Brain microvascular endothelial cell (primary cell): ENCODE data around the gene RBBP8NL.

ENCODE experiments used
- DNase-seq: peaks from one replicate; pipeline ENCODE4 v3.0.0-alpha.2; 2020
- H3K27ac ChIP-seq: fragments of 250-450 bp; sonication (Bioruptor Pico); 2 replicates; pipeline ENCODE4 v1.5.1; 2020; ENCODE audit warnings: mild to moderate bottlenecking, moderate library complexity
- H3K27me3 ChIP-seq: fragments of 250-450 bp; sonication (Bioruptor Pico); replicated peaks from 2 replicates; pipeline ENCODE4 v1.5.1; 2020; ENCODE audit warnings: mild to moderate bottlenecking
- H3K36me3 ChIP-seq: fragments of 250-450 bp; sonication (Bioruptor Pico); replicated peaks from 2 replicates; pipeline ENCODE4 v1.5.1; 2020; ENCODE audit warnings: mild to moderate bottlenecking
- H3K4me3 ChIP-seq: 2 replicates; pipeline ENCODE4 v1.5.1; 2011; ENCODE audit warnings: low read depth, mild to moderate bottlenecking, control low read depth, low read length, moderate library complexity
- in situ Hi-C: cut with HindIII; loops from 2 replicates; pipeline ENCODE4 v1.10.0; 2017; ENCODE audit warnings: low sequenced_read_pairs, low pct_ligation_motif_present
- TF ChIP-seq, protein P1 (sequence below): IDR thresholded peaks from 2 replicates; pipeline ENCODE4 v1.5.1; 2011; ENCODE audit warnings: low read depth, mild to moderate bottlenecking, moderate library complexity, low read length, control low read depth, inconsistent platforms; ENCODE audit errors: missing control alignments

The RBBP8NL gene

DNA sequence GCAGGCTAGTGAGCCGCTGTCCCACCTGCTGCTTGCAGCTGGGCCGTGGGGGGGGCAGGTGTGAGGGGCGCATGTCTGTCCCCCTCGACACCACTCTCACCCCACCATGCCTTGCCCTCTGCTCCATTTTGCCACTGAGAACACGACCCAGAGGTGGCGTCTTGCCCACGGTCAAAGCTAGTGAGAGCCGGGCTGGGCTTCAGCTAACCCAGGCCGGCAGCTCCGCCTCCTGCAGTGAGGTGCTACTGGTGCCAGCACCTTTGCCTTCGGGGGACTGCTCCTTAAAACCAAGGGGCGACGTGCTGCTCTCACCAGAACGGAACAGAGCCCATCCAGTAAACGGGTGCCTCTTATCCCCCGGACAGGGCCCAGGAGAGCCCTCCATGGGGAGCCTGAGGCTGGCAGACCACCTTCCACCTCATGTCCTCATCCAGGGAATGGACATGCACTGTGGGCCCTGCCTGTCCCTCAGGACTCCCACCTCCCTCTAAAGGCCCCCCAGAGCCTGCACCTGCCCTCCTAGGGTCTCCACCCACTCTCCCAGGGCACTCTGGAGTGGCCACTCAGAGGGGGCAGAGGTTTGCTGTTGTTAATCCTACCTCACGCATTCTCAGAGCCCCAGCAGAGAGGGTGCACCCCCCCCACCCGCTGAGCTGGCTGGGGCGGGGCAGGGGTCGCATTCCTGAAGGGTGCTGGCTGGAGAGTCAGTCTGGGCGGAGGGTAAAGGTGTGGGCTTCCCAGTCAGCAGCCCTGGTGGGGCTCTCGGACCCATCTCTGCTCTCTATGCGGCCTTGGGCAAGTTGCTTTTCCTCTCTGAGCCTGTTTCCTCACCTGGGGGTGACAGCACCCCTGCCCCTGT is 2.9 kb downstream of the RBBP8NL start:
- no peak for DNase-seq
- in situ Hi-C loops = loop anchor here (25.0 kb wide), 1 partner anchor 113 kb away; no protein-coding TSS in a partner anchor
- H3K4me3 ChIP-seq = no peak overlapping the region
- H3K27me3 ChIP-seq = peaks cover 2% of the 10 kb centered on the region
- H3K27ac ChIP-seq = no peak overlapping the region
- TF ChIP-seq, protein P1, sequence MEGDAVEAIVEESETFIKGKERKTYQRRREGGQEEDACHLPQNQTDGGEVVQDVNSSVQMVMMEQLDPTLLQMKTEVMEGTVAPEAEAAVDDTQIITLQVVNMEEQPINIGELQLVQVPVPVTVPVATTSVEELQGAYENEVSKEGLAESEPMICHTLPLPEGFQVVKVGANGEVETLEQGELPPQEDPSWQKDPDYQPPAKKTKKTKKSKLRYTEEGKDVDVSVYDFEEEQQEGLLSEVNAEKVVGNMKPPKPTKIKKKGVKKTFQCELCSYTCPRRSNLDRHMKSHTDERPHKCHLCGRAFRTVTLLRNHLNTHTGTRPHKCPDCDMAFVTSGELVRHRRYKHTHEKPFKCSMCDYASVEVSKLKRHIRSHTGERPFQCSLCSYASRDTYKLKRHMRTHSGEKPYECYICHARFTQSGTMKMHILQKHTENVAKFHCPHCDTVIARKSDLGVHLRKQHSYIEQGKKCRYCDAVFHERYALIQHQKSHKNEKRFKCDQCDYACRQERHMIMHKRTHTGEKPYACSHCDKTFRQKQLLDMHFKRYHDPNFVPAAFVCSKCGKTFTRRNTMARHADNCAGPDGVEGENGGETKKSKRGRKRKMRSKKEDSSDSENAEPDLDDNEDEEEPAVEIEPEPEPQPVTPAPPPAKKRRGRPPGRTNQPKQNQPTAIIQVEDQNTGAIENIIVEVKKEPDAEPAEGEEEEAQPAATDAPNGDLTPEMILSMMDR = no peak
- no peaks in the 10 kb centered on the region for H3K36me3 ChIP-seq

DNA sequence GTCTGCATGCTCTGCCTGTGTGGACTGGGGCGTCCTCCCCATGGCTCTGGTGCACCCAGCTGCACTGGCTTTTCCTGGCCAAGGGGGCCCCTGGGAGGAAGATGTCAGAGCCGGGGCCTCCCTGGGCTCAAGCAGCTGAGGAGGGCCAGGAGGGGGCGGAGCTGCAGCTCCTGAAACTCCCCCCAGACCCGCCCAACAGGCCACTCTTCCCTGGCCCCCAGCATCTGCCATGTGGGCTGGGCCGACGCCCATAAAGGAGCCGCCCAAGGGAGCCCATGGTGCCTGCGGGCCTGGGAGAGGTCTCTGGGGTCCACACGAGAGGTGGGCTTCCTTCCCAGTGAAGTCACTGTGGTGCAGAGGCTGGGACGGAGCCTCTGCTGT is 4.0 kb downstream of the RBBP8NL start:
- H3K4me3 ChIP-seq = no peak overlapping the region
- peaks cover 2% of the 10 kb centered on the region for H3K27me3 ChIP-seq
- H3K36me3 ChIP-seq = no peaks in the 10 kb centered on the region
- DNase-seq = no peak
- in situ Hi-C loops = no loop called here
- TF ChIP-seq, protein P1 = no peak
- H3K27ac ChIP-seq = no peak overlapping the region

DNA sequence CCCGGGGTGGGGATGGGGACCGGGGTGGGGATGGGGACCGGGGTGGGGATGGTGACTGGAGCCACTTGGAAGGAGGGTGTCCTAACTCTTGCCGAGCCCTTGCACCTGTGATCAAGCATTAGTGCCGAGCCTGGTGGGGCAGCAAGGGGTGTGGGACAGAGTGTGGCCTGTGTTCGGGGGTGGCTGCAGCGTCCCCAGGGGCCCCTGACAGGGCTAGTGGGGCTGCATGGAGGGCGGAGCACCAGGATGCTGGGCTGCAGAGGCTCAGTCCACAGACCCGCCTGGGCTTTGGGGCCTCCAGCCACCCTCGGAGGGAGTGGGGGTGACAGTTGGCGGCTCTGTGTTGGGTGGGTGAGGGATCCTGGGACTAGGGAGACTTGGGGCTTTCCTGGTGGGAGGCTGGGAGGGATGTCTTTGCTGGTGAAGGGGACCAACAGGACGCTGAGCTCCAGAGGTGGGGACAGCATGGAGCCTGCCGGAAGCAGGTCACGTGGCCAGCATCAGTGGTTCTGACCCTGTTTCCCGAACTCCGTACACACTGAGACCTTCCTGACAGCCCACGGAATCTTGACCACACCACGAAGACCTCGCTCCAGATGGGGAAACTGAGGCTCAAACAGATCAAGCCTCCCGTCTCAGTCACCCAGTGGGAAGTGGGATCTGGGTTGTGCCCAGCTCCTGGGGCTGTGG is 4.6 kb downstream of the RBBP8NL start:
- Histone ChIP-seq H3K36me3 (no peaks in the 10 kb centered on the region), H3K4me3 (no peak overlapping the region), H3K27ac (no peak overlapping the region), H3K27me3 (peaks cover 2% of the 10 kb centered on the region)
- TF ChIP-seq, protein P1 = no peak
- DNase-seq = no peak
- in situ Hi-C loops = no loop called here

DNA sequence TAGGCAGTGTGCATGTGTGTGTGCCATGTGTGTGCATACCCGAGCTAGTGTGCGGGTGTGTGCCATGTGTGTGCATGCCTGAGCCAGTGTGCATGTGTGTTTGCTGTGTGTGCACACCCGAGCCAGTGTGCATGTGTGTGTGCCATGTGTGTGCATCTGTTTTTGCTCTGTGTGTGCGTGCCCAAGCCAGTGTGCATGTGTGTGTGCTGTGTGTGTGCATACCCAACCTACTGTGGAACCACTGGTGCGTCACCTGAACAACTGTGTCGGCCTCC is 5.7 kb downstream of the RBBP8NL start:
- Histone ChIP-seq H3K27me3 (peaks cover 2% of the 10 kb centered on the region), H3K27ac (no peak overlapping the region), H3K4me3 (no peak overlapping the region), H3K36me3 (no peaks in the 10 kb centered on the region)
- TF ChIP-seq, protein P1 = no peak
- in situ Hi-C loops = no loop called here
- DNase-seq = no peak

DNA sequence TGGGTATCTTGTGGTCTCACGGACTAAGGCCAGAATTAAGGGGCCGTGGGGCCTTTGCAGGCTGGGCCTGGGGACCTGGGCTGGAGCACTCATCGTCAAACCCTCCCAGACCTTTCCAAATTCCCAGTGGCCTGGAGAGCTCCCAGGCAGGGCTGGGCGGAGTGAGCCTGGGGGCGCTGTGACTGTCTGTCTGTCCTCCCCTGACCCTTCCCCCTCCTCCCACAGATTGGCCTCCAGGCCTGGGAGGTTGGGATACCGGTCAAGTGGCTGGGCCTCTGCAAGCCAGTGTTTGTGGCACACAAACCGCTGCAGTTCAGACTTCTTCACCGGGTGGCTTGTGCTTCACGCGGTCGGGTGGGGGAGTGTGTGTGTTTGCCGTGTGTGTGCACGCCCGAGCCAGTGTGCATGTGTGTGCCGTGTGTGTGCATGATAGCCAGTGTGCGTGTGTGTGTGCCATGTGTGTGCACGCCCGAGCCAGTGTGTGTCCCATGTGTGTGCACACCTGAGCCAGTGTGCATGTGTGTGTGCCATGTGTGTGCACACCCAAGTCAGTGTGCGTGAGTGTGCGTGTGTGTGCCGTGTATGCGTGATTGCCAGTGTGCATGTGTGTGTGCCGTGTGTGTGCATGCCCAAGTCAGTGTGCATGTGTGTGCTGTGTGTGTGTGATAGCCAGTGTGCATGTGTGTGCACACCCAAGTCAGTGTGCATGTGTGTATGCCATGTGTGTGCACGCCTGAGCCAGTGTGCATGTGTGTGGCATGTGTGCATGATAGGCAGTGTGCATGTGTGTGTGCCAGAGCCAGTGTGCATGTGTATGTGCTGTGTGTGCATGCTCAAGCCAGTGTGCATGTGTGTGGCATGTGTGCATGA is 6.3 kb downstream of the RBBP8NL start:
- Histone ChIP-seq H3K27ac (no peak overlapping the region), H3K27me3 (peaks cover 2% of the 10 kb centered on the region), H3K4me3 (no peak overlapping the region), H3K36me3 (no peaks in the 10 kb centered on the region)
- in situ Hi-C loops = no loop called here
- TF ChIP-seq, protein P1 = no peak
- DNase-seq = no peak
